Common myeloid progenitor, CD34-positive (primary cell): ENCODE results near the gene CAPN11.
"Not testable (repeated sequence)": the region's sequence is repeated elsewhere in the genome, so short reads cannot be mapped to it uniquely, and the experiment has no call there.

Experiments used
- CTCF ChIA-PET: fragments of 350-600 bp; sonication (Branson Sonifier 250); formaldehyde crosslinking; loops from one replicate; lab custom pipeline; 2021; ENCODE audit warnings: antibody characterized with exemption; lab: Charles Lee
- POLR2A ChIA-PET: fragments of 350-600 bp; sonication (Branson Sonifier 250); formaldehyde crosslinking; loops from one replicate; lab custom pipeline; 2021; ENCODE audit warnings: antibody characterized with exemption; lab: Charles Lee
- DNase-seq, 3 donors: peaks; one replicate each; pipeline versions ENCODE4 v3.0.0 to v3.0.0-alpha.2; 2013
- H3K27ac ChIP-seq, 2 experiments: 1 replicate in 1 of 2; 2 replicates in 1 of 2; pipeline ENCODE4 v1.7.0; 2013; ENCODE audit warnings: inconsistent platforms in 2 of 2, low read length in 2 of 2, mild to moderate bottlenecking in 2 of 2, low read depth in 1 of 2, moderate library complexity in 1 of 2; ENCODE audit not compliant: severe bottlenecking in 2 of 2, insufficient read depth in 1 of 2, poor library complexity in 1 of 2
- H3K27me3 ChIP-seq, 5 experiments: replicated peaks in 2 of 5; 1 replicate in 3 of 5; 2 replicates in 2 of 5; pipeline versions ENCODE4 v1.6.1 to v1.7.0; 2013; ENCODE audit warnings: low read length in 4 of 5, mild to moderate bottlenecking in 2 of 5, moderate library complexity in 2 of 5, inconsistent platforms in 1 of 5; ENCODE audit not compliant: insufficient read depth in 5 of 5, control insufficient read depth in 4 of 5
- H3K36me3 ChIP-seq, 4 experiments: 1 replicate in 2 of 4; 2 replicates in 2 of 4; pipeline versions ENCODE4 v1.6.1 to v1.7.0; 2013; ENCODE audit warnings: low read length in 3 of 4, control low read depth in 1 of 4, mild to moderate bottlenecking in 1 of 4; ENCODE audit not compliant: control insufficient read depth in 4 of 4, insufficient read depth in 4 of 4
- H3K4me1 ChIP-seq, 4 experiments: 1 replicate in 3 of 4; 2 replicates in 1 of 4; pipeline versions ENCODE4 v1.6.1 to v1.7.1; 2013; ENCODE audit warnings: low read length in 3 of 4, mild to moderate bottlenecking in 3 of 4, control low read depth in 1 of 4, inconsistent platforms in 1 of 4, moderate library complexity in 1 of 4; ENCODE audit not compliant: control insufficient read depth in 4 of 4, insufficient read depth in 4 of 4; ENCODE audit errors: control extremely low read depth in 1 of 4
- H3K4me3 ChIP-seq, 7 experiments: 1 replicate in 4 of 7; 2 replicates in 3 of 7; pipeline versions ENCODE4 v1.5.1 to v1.7.0; 2013; ENCODE audit warnings: mild to moderate bottlenecking in 7 of 7, low read length in 6 of 7, moderate library complexity in 6 of 7, inconsistent platforms in 2 of 7, low read depth in 2 of 7, control low read depth in 1 of 7; ENCODE audit not compliant: insufficient read depth in 4 of 7, control insufficient read depth in 1 of 7; ENCODE audit errors: extremely low read depth in 1 of 7
- H3K9me3 ChIP-seq, 5 experiments: 1 replicate in 4 of 5; 2 replicates in 1 of 5; pipeline versions ENCODE4 v1.6.1 to v1.7.1; 2013; ENCODE audit warnings: low read length in 4 of 5, mild to moderate bottlenecking in 2 of 5, inconsistent platforms in 1 of 5, low read depth in 1 of 5, moderate library complexity in 1 of 5; ENCODE audit not compliant: control insufficient read depth in 4 of 5, insufficient read depth in 2 of 5; ENCODE audit errors: control extremely low read depth in 1 of 5
- WGBS: methylation state at CpG from one replicate; pipeline ENCODE4 v1.1.5; 2013; ENCODE audit not compliant: insufficient coverage; 5-methylcytosine and 5-hydroxymethylcytosine counted together

The CAPN11 gene

DNA sequence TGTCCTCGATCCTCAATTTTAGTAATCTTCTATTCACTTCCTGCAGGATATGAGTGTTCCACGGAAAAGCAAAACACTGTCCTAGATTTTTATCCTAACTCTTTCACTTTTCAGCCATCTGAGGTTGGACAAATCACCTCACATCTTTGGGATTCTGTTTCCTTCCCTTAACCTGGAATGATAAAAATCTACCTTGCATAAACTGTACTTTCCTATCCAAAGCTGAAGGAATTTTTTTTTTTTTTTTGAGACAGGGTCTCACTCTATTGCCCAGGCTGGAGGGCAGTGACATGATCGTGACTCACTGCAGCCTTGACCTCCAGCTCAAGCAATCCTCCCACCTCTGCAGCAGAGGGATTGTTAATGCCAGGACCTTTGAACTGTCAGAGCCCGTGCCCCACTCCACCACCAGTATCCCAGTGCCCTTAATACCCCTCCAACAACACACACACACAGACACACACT lies 20.5 kb downstream of the CAPN11 start:
- CTCF ChIA-PET = interaction anchor here (0.6 to 1.3 kb wide), 6 partner anchors 22 to 126 kb away, joined by 3 to 4 read pairs (median 3); no protein-coding TSS in a partner anchor
- DNase-seq = no peak
- no peak overlapping the region for H3K27ac ChIP-seq
- no peaks in the 10 kb centered on the region for H3K27me3 ChIP-seq
- no peaks in the 10 kb centered on the region for H3K9me3 ChIP-seq
- H3K4me1 ChIP-seq = peaks cover 0 to 20% (median 18%) of the 10 kb centered on the region in 4 experiments
- WGBS = 91% methylated on average over 3 of the region's 4 CpGs
- no peak overlapping the region for H3K4me3 ChIP-seq
- H3K36me3 ChIP-seq = no peaks in the 10 kb centered on the region
- POLR2A ChIA-PET = no interaction called here

DNA sequence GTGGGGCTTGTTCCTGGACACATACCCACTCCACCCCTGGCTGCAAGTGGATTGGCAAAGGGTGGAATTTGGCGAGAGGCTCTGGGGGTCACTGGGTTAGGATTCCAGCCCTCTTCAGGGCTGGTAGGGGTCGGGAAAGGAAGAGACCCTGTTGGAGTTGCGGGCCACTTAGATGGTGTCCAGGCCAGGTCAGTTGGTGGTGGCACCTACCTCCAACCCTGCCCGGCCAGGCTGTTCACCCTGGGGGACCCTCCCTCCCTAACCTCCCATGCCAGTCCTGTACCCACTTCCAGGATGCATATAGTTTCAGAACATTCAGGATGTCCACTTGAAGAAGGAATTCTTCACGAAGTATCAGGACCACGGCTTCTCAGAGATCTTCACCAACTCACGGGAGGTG lies 21.0 kb downstream of the CAPN11 start:
- ChIA-PET POLR2A (no interaction called here), CTCF (no interaction called here)
- H3K4me3 ChIP-seq = no peak overlapping the region
- no peaks in the 10 kb centered on the region for H3K36me3 ChIP-seq
- no peak for DNase-seq
- WGBS = 100% methylated on average over 6 of the region's 7 CpGs
- no peaks in the 10 kb centered on the region for H3K27me3 ChIP-seq
- no peak overlapping the region for H3K27ac ChIP-seq
- H3K4me1 ChIP-seq = peaks cover 0 to 20% (median 18%) of the 10 kb centered on the region in 4 experiments
- no peaks in the 10 kb centered on the region for H3K9me3 ChIP-seq

DNA sequence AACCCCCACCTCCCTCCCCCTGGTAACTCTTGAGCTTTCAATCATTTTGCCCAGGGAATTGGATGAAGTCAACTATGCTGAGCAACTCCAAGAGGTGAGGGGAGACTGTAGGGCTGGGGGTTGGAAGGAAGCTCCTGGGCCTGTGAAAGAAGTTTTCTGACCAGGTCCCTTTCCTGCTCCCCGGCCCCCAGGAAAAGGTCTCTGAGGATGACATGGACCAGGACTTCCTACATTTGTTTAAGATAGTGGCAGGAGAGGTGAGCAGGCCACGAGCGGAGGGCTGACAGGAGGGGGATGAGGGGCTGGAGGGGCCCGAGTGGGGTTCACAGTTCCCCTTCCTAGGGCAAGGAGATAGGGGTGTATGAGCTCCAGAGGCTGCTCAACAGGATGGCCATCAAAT lies 21.8 kb downstream of the CAPN11 start:
- no peaks in the 10 kb centered on the region for H3K27me3 ChIP-seq
- H3K27ac ChIP-seq = no peak overlapping the region
- WGBS = 100% methylated on average over 3 of the region's 4 CpGs
- no peak for DNase-seq
- H3K36me3 ChIP-seq = no peaks in the 10 kb centered on the region
- no peak overlapping the region for H3K4me3 ChIP-seq
- ChIA-PET POLR2A (interaction anchor here (0.6 kb wide), 1 partner anchor 40 kb away, joined by 5 read pairs; no protein-coding TSS in a partner anchor), CTCF (interaction anchor here (0.6 kb wide), 1 partner anchor 48 kb away, joined by 3 read pairs; no protein-coding TSS in a partner anchor)
- no peaks in the 10 kb centered on the region for H3K9me3 ChIP-seq
- peaks cover 0 to 20% (median 18%) of the 10 kb centered on the region in 4 experiments for H3K4me1 ChIP-seq

DNA sequence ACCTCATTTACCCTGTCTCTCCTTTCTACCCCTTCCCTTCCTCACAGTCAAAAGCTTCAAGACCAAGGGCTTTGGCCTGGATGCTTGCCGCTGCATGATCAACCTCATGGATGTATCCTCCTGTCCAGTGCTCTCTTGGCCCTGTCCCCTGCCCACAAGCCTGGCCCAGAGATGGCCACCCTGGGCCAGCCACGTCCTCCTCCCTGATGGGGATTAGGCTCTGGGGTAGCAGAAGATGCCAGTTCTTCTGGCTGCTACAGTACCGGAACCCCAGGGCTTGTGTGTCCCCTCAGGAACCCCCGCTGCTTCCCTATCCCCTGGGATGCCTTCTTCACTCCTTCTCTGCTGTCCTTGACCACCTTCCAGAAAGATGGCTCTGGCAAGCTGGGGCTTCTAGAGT lies 22.3 kb downstream of the CAPN11 start:
- H3K4me3 ChIP-seq = no peak overlapping the region
- ChIA-PET CTCF (interaction anchor here (0.6 kb wide), 2 partner anchors 47 to 76 kb away, joined by 3 read pairs; no protein-coding TSS in a partner anchor), POLR2A (interaction anchor here (0.6 kb wide), 1 partner anchor 39 kb away, joined by 5 read pairs; no protein-coding TSS in a partner anchor)
- peak in 1 of 3 donors; percentile 24 for DNase-seq
- H3K4me1 ChIP-seq = peaks cover 0 to 22% (median 19%) of the 10 kb centered on the region in 4 experiments
- no peaks in the 10 kb centered on the region for H3K36me3 ChIP-seq
- WGBS = 93% methylated on average over 3 of the region's 4 CpGs
- no peaks in the 10 kb centered on the region for H3K9me3 ChIP-seq
- no peaks in the 10 kb centered on the region for H3K27me3 ChIP-seq
- no peak overlapping the region for H3K27ac ChIP-seq

DNA sequence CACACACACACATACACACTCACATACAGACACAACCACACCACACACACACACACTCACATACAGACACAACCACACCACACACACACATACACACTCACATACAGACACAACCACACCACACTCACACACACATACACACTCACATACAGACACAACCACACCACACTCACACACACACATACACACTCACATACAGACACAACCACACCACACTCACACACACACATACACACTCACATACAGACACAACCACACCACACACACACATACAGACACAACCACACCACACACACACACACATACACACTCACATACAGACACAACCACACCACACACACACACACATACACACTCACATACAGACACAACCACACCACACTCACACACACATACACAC lies 23.2 kb downstream of the CAPN11 start:
- H3K27ac ChIP-seq, DNase-seq, H3K9me3 ChIP-seq, H3K4me3 ChIP-seq, POLR2A ChIA-PET, H3K27me3 ChIP-seq, H3K36me3 ChIP-seq: not testable (repeated sequence)
- peaks cover 0 to 19% (median 14%) of the 10 kb centered on the region in 4 experiments for H3K4me1 ChIP-seq
- CTCF ChIA-PET = interaction anchor here (1.0 kb wide), 1 partner anchor 9 kb away, joined by 3 read pairs; no protein-coding TSS in a partner anchor

DNA sequence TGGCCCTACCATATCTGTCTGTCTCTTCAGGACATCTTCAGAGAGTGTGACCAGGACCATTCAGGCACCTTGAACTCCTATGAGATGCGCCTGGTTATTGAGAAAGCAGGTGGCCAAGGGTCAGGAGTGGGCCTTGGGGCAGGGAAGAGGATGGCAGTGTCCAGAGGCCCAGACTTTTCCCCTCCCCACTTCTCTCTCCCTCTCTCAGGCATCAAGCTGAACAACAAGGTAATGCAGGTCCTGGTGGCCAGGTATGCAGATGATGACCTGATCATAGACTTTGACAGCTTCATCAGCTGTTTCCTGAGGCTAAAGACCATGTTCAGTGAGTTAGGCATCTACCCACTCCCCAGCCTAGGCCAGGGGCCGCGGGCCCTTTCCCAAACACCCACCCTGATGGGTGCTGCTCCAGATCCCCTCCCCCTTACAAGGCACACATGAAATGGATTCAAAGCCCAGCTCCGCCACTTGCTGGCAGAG lies 24.3 kb downstream of the CAPN11 start:
- WGBS = 100% methylated on average over 2 of the region's 4 CpGs

DNA sequence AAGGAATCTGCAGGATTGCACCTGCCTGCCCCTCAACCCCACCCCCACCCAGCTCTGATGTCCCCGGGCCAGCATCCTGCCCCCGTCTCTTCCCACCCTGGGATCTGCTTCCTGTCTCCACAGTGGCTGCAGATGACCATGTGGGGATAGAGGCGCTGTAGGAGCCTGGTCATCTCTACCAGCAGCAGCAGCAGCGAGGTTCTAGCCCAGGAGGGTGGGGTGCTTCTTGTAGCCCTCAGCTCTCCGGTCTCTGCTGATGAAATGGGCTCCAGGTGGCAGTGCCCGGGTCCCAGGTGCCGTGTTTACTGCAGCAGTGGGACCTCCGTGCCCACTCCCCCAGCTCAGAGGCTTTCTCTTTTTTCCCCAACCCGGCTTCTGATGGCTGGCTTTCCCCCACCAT lies 25.2 kb downstream of the CAPN11 start:
- Histone ChIP-seq H3K4me3 (no peak overlapping the region), H3K4me1 (peaks cover 0 to 9% (median 5%) of the 10 kb centered on the region in 4 experiments), H3K27ac (no peak overlapping the region), H3K27me3 (no peaks in the 10 kb centered on the region), H3K36me3 (no peaks in the 10 kb centered on the region), H3K9me3 (no peaks in the 10 kb centered on the region)
- POLR2A ChIA-PET = no interaction called here
- CTCF ChIA-PET = interaction anchor here (0.9 kb wide), 1 partner anchor 12 kb away, joined by 3 read pairs; no protein-coding TSS in a partner anchor
- DNase-seq = no peak
- WGBS = 96% methylated on average over 5 of the region's 9 CpGs

More for the DNA sequence above, 24.3 kb downstream of the CAPN11 start:
- Histone ChIP-seq H3K36me3 (no peaks in the 10 kb centered on the region), H3K9me3 (no peaks in the 10 kb centered on the region), H3K4me3 (no peak overlapping the region), H3K27me3 (no peaks in the 10 kb centered on the region), H3K4me1 (peaks cover 0 to 9% (median 5%) of the 10 kb centered on the region in 4 experiments), H3K27ac (no peak overlapping the region)
- POLR2A ChIA-PET = no interaction called here
- no peak for DNase-seq
- CTCF ChIA-PET = no interaction called here
